Thyroid gland (tissue), 4 donors: ENCODE results near the gene THAP12. TPM values are rescaled to one million over a fixed set of nuclear protein-coding genes. Genes with fewer than 3 reads are reported as not detected.
A peak's percentile ranks its signal among the peaks of the same experiment; 100 is the strongest.

ENCODE experiments used
- DNase-seq, 2 donors: peaks; one replicate each; pipeline ENCODE4 v3.0.0-alpha.2; 2019
- H3K27ac ChIP-seq, 3 donors: fragments of 200-600 bp; sonication (generic); 1 replicate in 2 of 3; 2 replicates in 1 of 3; pipeline ENCODE4 v1.5.1; 2016 to 2019; ENCODE audit warnings: mild to moderate bottlenecking in 1 of 3, moderate library complexity in 1 of 3
- H3K27me3 ChIP-seq: fragments of 200-600 bp; sonication (generic); one replicate; pipeline ENCODE4 v1.5.1; 2019
- H3K36me3 ChIP-seq, 2 donors: fragments of 200-600 bp; sonication (generic); one replicate each; pipeline ENCODE4 v1.5.1; 2016 to 2019
- H3K4me1 ChIP-seq, 2 donors: fragments of 200-600 bp; sonication (generic); one replicate each; pipeline ENCODE4 v1.5.1; 2017 to 2019
- H3K4me3 ChIP-seq, 3 donors: fragments of 200-600 bp; sonication (generic); replicated peaks in 1 of 3; 1 replicate in 2 of 3; 2 replicates in 1 of 3; pipeline ENCODE4 v1.5.1; 2016; ENCODE audit warnings: mild to moderate bottlenecking in 1 of 3
- H3K9me3 ChIP-seq: fragments of 200-600 bp; sonication (generic); one replicate; pipeline ENCODE4 v1.5.1; 2017
- CTCF ChIP-seq, 6 experiments: fragments of 200-600 bp in 3 of 6; fragments of 450-650 bp in 3 of 6; sonication (generic) in 3 of 6; IDR thresholded peaks; one replicate each; pipeline ENCODE4 v1.5.1; 2016 to 2019; ENCODE audit warnings: antibody characterized with exemption in 6 of 6, mild to moderate bottlenecking in 2 of 6, inconsistent platforms in 1 of 6, moderate library complexity in 1 of 6
- POLR2A ChIP-seq, 2 donors: fragments of 450-650 bp; IDR thresholded peaks; one replicate each; pipeline ENCODE4 v1.6.1; 2017; ENCODE audit warnings: antibody characterized with exemption in 2 of 2, mild to moderate bottlenecking in 2 of 2, moderate library complexity in 1 of 2
- WGBS, 2 donors: methylation state at CpG; one replicate each; pipeline ENCODE4 v1.1.5; 2017; 5-methylcytosine and 5-hydroxymethylcytosine counted together
- intact Hi-C: fragments of 100-400 bp; cut with DNase I; formaldehyde crosslinking; loops from one replicate; pipeline ENCODE4 v1.15.1; 2023
- total RNA-seq, 4 donors: library from RNA; depleted of rRNA; stranded (reverse); fragments of >200 nt; gene quantifications; one replicate each; pipeline ENCODE4 v1.2.3, GENCODE V29; 2016

The THAP12 gene
- total RNA-seq, 4 donors from 2014 or later = 36.4 to 61.9 (median 43.9) TPM

GRCh38 chr11:76310832-76311595 is 69.9 kb downstream of the THAP12 start:
- no peaks in the 10 kb centered on the region for H3K4me1 ChIP-seq
- H3K9me3 ChIP-seq = no peaks in the 10 kb centered on the region
- WGBS, 2 donors = 43 to 44% methylated on average over 9 to 13 of the region's 13 CpGs
- no peak for TF ChIP-seq POLR2A (IDR thresholded peaks at IDR 0.05)
- TF ChIP-seq CTCF (IDR thresholded peaks at IDR 0.05) = no peak
- H3K27ac ChIP-seq = no peak overlapping the region
- intact Hi-C loops = no loop called here
- H3K36me3 ChIP-seq = no peaks in the 10 kb centered on the region
- no peak overlapping the region for H3K4me3 ChIP-seq
- no peaks in the 10 kb centered on the region for H3K27me3 ChIP-seq
- peak; percentile 14 to 33 for DNase-seq

- no peak overlapping the region for H3K27ac ChIP-seq
- no peak for DNase-seq
- H3K4me3 ChIP-seq = no peak overlapping the region
- H3K4me1 ChIP-seq = no peaks in the 10 kb centered on the region
- no peaks in the 10 kb centered on the region for H3K27me3 ChIP-seq
- WGBS, 2 donors = 72 to 84% methylated on average over 4 to 6 of the region's 6 CpGs
- no peaks in the 10 kb centered on the region for H3K36me3 ChIP-seq
- H3K9me3 ChIP-seq = no peaks in the 10 kb centered on the region
- TF ChIP-seq POLR2A (IDR thresholded peaks at IDR 0.05) = no peak
- no peak for TF ChIP-seq CTCF (IDR thresholded peaks at IDR 0.05)
- intact Hi-C loops = no loop called here
These were observed 72.8 kb downstream of the THAP12 start for GRCh38 chr11:76307978-76308747.

DNA sequence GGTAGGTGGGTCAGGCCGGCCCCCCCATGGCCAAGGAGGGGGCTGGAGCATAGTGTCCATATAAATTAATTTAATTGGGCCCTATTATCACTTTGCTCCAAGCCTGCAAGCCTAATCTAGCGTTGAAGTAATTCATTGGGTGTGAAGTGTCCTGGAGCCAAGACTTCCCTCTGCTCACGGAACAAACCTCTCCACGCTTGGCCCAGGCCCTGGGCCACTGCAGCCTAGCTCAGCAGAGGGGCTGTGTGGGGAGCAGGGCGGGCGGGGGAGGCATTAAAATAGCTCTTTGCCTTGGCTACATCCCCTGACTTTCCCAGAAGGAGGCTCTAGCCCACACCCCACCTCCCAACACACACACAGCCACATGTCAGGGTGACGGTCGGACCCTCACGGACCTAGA is 73.5 kb downstream of the THAP12 start:
- Histone ChIP-seq H3K9me3 (no peaks in the 10 kb centered on the region), H3K4me1 (no peaks in the 10 kb centered on the region), H3K4me3 (no peak overlapping the region), H3K36me3 (no peaks in the 10 kb centered on the region), H3K27ac (no peak overlapping the region), H3K27me3 (no peaks in the 10 kb centered on the region)
- no peak for DNase-seq
- WGBS, 2 donors = 85 to 90% methylated on average over 9 of the region's 9 CpGs
- intact Hi-C loops = no loop called here
- TF ChIP-seq POLR2A (IDR thresholded peaks at IDR 0.05) = no peak
- no peak for TF ChIP-seq CTCF (IDR thresholded peaks at IDR 0.05)

DNA sequence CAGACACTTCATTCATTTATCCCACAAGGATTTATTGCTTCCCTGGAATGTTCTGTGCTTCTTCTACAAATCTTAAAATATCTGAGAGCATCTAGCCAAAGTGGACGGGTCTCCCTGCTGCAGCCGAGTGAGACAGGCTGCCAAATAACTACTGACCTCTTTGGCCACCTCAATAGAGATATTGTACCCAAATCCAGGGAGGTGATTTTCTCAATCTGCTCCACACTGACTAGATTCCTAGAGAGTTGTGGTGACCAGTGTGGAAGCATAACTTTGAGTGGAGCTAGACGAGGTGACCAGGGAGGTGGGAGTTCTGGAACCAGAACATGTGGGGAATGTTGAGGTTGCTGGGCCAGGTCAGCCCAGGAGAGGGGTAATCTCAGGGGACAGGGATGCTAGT is 77.5 kb downstream of the THAP12 start:
- no peaks in the 10 kb centered on the region for H3K4me1 ChIP-seq
- no peak overlapping the region for H3K4me3 ChIP-seq
- no peaks in the 10 kb centered on the region for H3K36me3 ChIP-seq
- no peaks in the 10 kb centered on the region for H3K27me3 ChIP-seq
- intact Hi-C loops = no loop called here
- no peak overlapping the region for H3K27ac ChIP-seq
- 49 to 74% methylated on average over 3 of the region's 3 CpGs for WGBS, 2 donors
- DNase-seq = no peak
- TF ChIP-seq POLR2A (IDR thresholded peaks at IDR 0.05) (no peak), CTCF (IDR thresholded peaks at IDR 0.05) (no peak)
- H3K9me3 ChIP-seq = no peaks in the 10 kb centered on the region

DNA sequence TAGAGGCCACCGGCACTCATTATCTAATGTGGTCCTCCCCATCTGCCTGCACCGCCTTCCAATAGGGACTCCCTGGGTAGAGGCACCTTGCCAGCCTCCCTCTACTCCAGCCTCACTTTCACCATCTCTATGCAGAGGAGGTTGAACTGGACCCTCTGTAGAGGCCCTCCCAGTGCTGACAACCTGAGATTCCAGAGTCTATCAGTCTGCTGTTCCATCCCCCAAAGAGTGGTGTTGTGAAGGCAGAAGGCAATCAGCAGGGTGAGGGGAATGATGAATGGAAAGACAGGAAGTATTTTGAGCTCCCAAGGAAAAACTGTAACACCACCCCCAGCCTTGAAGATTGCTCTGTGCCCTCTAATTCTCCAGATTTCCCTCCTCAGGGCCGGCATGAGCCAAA is 77.9 kb downstream of the THAP12 start:
- Histone ChIP-seq H3K27ac (no peak overlapping the region), H3K9me3 (no peaks in the 10 kb centered on the region), H3K4me1 (no peaks in the 10 kb centered on the region), H3K4me3 (no peak overlapping the region), H3K27me3 (no peaks in the 10 kb centered on the region), H3K36me3 (no peaks in the 10 kb centered on the region)
- no peak for TF ChIP-seq CTCF (IDR thresholded peaks at IDR 0.05)
- TF ChIP-seq POLR2A (IDR thresholded peaks at IDR 0.05) = no peak
- WGBS, 2 donors = 80 to 86% methylated on average over 3 of the region's 3 CpGs
- no peak for DNase-seq
- intact Hi-C loops = no loop called here
